WTC11 (cell line): ENCODE measurements around the gene EIF3B. TPM values are rescaled to one million over a fixed set of nuclear protein-coding genes. Genes with fewer than 3 reads are reported as not detected.
A peak's percentile ranks its signal among the peaks of the same experiment; 100 is the strongest.

Experiments
- ATAC-seq: fragments of 200-7000 bp; cut with Tn5 transposase; 2 replicates; pipeline ENCODE4 v1.10.0; 2021; ENCODE audit warnings: mild to moderate bottlenecking, moderate library complexity
- CTCF ChIA-PET: fragments of 300-600 bp; sonication (Branson Sonifier 250); formaldehyde crosslinking; loops from one replicate; lab custom pipeline; 2021; ENCODE audit warnings: antibody characterized with exemption; lab: Charles Lee
- POLR2A ChIA-PET: fragments of 350-600 bp; sonication (Branson Sonifier 250); formaldehyde crosslinking; loops from one replicate; lab custom pipeline; 2021; ENCODE audit warnings: antibody characterized with exemption; lab: Charles Lee
- DNase-seq: peaks from one replicate; pipeline ENCODE4 v3.0.0; 2021; ENCODE audit warnings: low spot score
- H3K27ac Mint-ChIP-seq: 2 replicates; pipeline ENCODE4 v1.8.0; 2021; ENCODE audit warnings: mixed read lengths
- H3K27me3 Mint-ChIP-seq: 2 replicates; pipeline ENCODE4 v1.8.0; 2021; ENCODE audit warnings: low read depth, mild to moderate bottlenecking, moderate library complexity, mixed read lengths
- H3K36me3 Mint-ChIP-seq: 2 replicates; pipeline ENCODE4 v1.8.0; 2021; ENCODE audit warnings: mixed read lengths
- H3K4me1 Mint-ChIP-seq: 2 replicates; pipeline ENCODE4 v1.8.0; 2022; ENCODE audit warnings: mixed read lengths
- H3K4me3 Mint-ChIP-seq: 2 replicates; pipeline ENCODE4 v1.8.0; 2021; ENCODE audit warnings: mild to moderate bottlenecking, moderate library complexity, mixed read lengths
- H3K9me3 Mint-ChIP-seq: 2 replicates; pipeline ENCODE4 v1.8.0; 2021; ENCODE audit warnings: mixed read lengths
- AR ChIP-seq: fragments of 250-450 bp; sonication (Bioruptor Pico); IDR thresholded peaks from 2 replicates; pipeline ENCODE4 v1.9.0; 2021; ENCODE audit warnings: mild to moderate bottlenecking
- ATF2 ChIP-seq: sonication (generic); formaldehyde crosslinking; IDR thresholded peaks from 2 replicates; pipeline ENCODE4 v1.8.1; 2022; ENCODE audit warnings: low read depth, missing genetic modification reagents, borderline replicate concordance
- FOXJ3 ChIP-seq: sonication (generic); formaldehyde crosslinking; IDR thresholded peaks from 2 replicates; pipeline ENCODE4 v1.9.0; 2021; ENCODE audit warnings: missing genetic modification reagents, mild to moderate bottlenecking, borderline replicate concordance
- FOXP1 ChIP-seq: sonication (generic); formaldehyde crosslinking; IDR thresholded peaks from 2 replicates; pipeline ENCODE4 v1.8.0; 2022; ENCODE audit warnings: missing genetic modification reagents, mild to moderate bottlenecking, moderate library complexity, borderline replicate concordance
- FOXP4 ChIP-seq: sonication (generic); formaldehyde crosslinking; IDR thresholded peaks from 2 replicates; pipeline ENCODE4 v1.8.0; 2022; ENCODE audit warnings: mild to moderate bottlenecking, missing genetic modification reagents
- MAX ChIP-seq: sonication (generic); formaldehyde crosslinking; IDR thresholded peaks from 2 replicates; pipeline ENCODE4 v1.8.0; 2022; ENCODE audit warnings: mild to moderate bottlenecking, missing genetic modification reagents
- MYBL2 ChIP-seq: sonication (generic); formaldehyde crosslinking; IDR thresholded peaks from 2 replicates; pipeline ENCODE4 v1.8.1; 2023; ENCODE audit warnings: mild to moderate bottlenecking, moderate library complexity, missing genetic modification reagents
- NFE2L1 ChIP-seq: sonication (generic); formaldehyde crosslinking; IDR thresholded peaks from 2 replicates; pipeline ENCODE4 v1.8.1; 2023; ENCODE audit warnings: missing genetic modification reagents
- PRRX2 ChIP-seq: fragments of 250-450 bp; sonication (Bioruptor Pico); IDR thresholded peaks from 2 replicates; pipeline ENCODE4 v1.8.0; 2021; ENCODE audit warnings: mild to moderate bottlenecking
- ZNF121 ChIP-seq: sonication (generic); formaldehyde crosslinking; IDR thresholded peaks from 2 replicates; pipeline ENCODE4 v1.8.0; 2023; ENCODE audit warnings: missing genetic modification reagents
- ZNF232 ChIP-seq: sonication (generic); formaldehyde crosslinking; IDR thresholded peaks from 2 replicates; pipeline ENCODE4 v1.8.0; 2022; ENCODE audit warnings: mild to moderate bottlenecking, missing genetic modification reagents
- ZNF317 ChIP-seq: sonication (generic); formaldehyde crosslinking; IDR thresholded peaks from 2 replicates; pipeline ENCODE4 v1.8.1; 2023; ENCODE audit warnings: low read depth, mild to moderate bottlenecking, moderate library complexity, missing genetic modification reagents, borderline replicate concordance
- ZNF512 ChIP-seq: sonication (generic); formaldehyde crosslinking; IDR thresholded peaks from 2 replicates; pipeline ENCODE4 v1.8.1; 2022; ENCODE audit warnings: missing genetic modification reagents, borderline replicate concordance
- total RNA-seq: library from RNA; stranded (reverse); gene quantifications from 3 replicates; pipeline ENCODE4 v1.2.3, GENCODE V29; 2021

EIF3B gene
- total RNA-seq, 1 experiment from 2014 or later: 361 TPM

- TF ChIP-seq FOXP4 (CRISPR knock-in tag): no peak
- no peak for TF ChIP-seq ZNF121 (CRISPR knock-in tag)
- no peak for TF ChIP-seq MYBL2 (CRISPR knock-in tag)
- no peak for TF ChIP-seq AR
- TF ChIP-seq ATF2: no peak
- TF ChIP-seq ZNF317 (CRISPR knock-in tag): no peak
- no peak for TF ChIP-seq NFE2L1 (CRISPR knock-in tag)
- TF ChIP-seq, all 79 proteins: peak for 0
Observed at GRCh38 chr7:2379821-2380450, 25.3 kb downstream of the EIF3B start (continued).

- Mint-ChIP-seq H3K4me1 (no peaks in the 10 kb centered on the region), H3K27ac (peak overlapping the region; percentile 47; the same call in 1 of the 2 replicates), H3K27me3 (no peaks in the 10 kb centered on the region), H3K9me3 (no peaks in the 10 kb centered on the region), H3K4me3 (no peak overlapping the region), H3K36me3 (peaks cover 56% of the 10 kb centered on the region)
- no peak for TF ChIP-seq FOXP4 (CRISPR knock-in tag)
- TF ChIP-seq ZNF512 (CRISPR knock-in tag): no peak
- TF ChIP-seq FOXJ3 (CRISPR knock-in tag): no peak
- TF ChIP-seq ZNF232: no peak
- ChIA-PET POLR2A (no interaction called here), CTCF (interaction anchor here (1.1 kb wide), 1 partner anchor 51 kb away, joined by 3 read pairs; no protein-coding TSS in a partner anchor)
- DNase-seq: no peak
- ATAC-seq: no peak
Observed at GRCh38 chr7:2380461-2380860, 25.8 kb downstream of the EIF3B start.

- ChIA-PET POLR2A (no interaction called here), CTCF (no interaction called here)
Observed at GRCh38 chr7:2381227-2381626, 26.6 kb downstream of the EIF3B start.

More at GRCh38 chr7:2381227-2381626, 26.6 kb downstream of the EIF3B start:
- Mint-ChIP-seq H3K36me3 (peaks cover 48% of the 10 kb centered on the region), H3K27me3 (no peaks in the 10 kb centered on the region), H3K4me1 (no peaks in the 10 kb centered on the region), H3K27ac (0 out of 2 replicates have a peak overlapping the region, but pooled peaks have one; percentile 47), H3K4me3 (no peak overlapping the region), H3K9me3 (no peaks in the 10 kb centered on the region)
- DNase-seq (no peak), ATAC-seq (no peak)
- TF ChIP-seq MAX (CRISPR knock-in tag): no peak
- TF ChIP-seq FOXP1 (CRISPR knock-in tag): no peak
- no peak for TF ChIP-seq PRRX2
